Cortex of kidney (tissue), 1 donor: ENCODE results near the gene FLYWCH1.

Source experiments
- DNase-seq: peaks from one replicate; lab custom pipeline; 2025; lab: John Stamatoyannopoulos, UW

The FLYWCH1 gene

GRCh38 chr16:2983706-2984136 is 72.0 kb downstream of the FLYWCH1 start:
- DNase-seq: no peak

GRCh38 chr16:2985462-2985861 is 73.7 kb downstream of the FLYWCH1 start:
- DNase-seq: no peak

GRCh38 chr16:2985893-2986355 is 74.2 kb downstream of the FLYWCH1 start:
- no peak for DNase-seq

- no peak for DNase-seq
Observed at GRCh38 chr16:2986623-2987188, 75.0 kb downstream of the FLYWCH1 start.

- no peak for DNase-seq
Observed at GRCh38 chr16:2987286-2987685, 75.6 kb downstream of the FLYWCH1 start.

GRCh38 chr16:2987833-2988232 is 76.1 kb downstream of the FLYWCH1 start:
- no peak for DNase-seq

- no peak for DNase-seq
Observed at GRCh38 chr16:2988590-2989099, 76.9 kb downstream of the FLYWCH1 start.

GRCh38 chr16:2990891-2991290 is 79.2 kb downstream of the FLYWCH1 start:
- DNase-seq: no peak

- DNase-seq: no peak
Observed at GRCh38 chr16:2991566-2992261, 80.0 kb downstream of the FLYWCH1 start.

GRCh38 chr16:2992383-2993081 is 80.8 kb downstream of the FLYWCH1 start:
- no peak for DNase-seq

GRCh38 chr16:2996298-2996697 is 84.6 kb downstream of the FLYWCH1 start:
- DNase-seq: no peak

GRCh38 chr16:2999929-3000328 is 88.2 kb downstream of the FLYWCH1 start:
- DNase-seq: no peak

- DNase-seq: no peak
Observed at GRCh38 chr16:3000540-3000939, 88.8 kb downstream of the FLYWCH1 start.
